Fibroblast of villous mesenchyme (primary cell): Measurements from ENCODE around the gene LCORL. TPM values are rescaled to one million over a fixed set of nuclear protein-coding genes. Genes with fewer than 3 reads are reported as not detected.

ENCODE experiments used
- DNase-seq: peaks from one replicate; pipeline ENCODE4 v3.0.0-alpha.2; 2010; ENCODE audit warnings: low read depth
- H3K4me3 ChIP-seq: 2 replicates; pipeline ENCODE4 v1.5.1; 2011; ENCODE audit warnings: low read depth, mild to moderate bottlenecking, low read length
- total RNA-seq: library from RNA; depleted of rRNA; stranded (reverse); fragments of >200 nt; gene quantifications from 2 replicates; pipeline ENCODE4 v1.2.3, GENCODE V29; 2012
- TF ChIP-seq, protein P1 (sequence below): IDR thresholded peaks from 2 replicates; pipeline ENCODE4 v1.5.1; 2012; ENCODE audit warnings: low read depth, mild to moderate bottlenecking, low read length; ENCODE audit not compliant: insufficient read depth

The LCORL gene
- total RNA-seq, 1 donor, result 19.4 TPM

DNA sequence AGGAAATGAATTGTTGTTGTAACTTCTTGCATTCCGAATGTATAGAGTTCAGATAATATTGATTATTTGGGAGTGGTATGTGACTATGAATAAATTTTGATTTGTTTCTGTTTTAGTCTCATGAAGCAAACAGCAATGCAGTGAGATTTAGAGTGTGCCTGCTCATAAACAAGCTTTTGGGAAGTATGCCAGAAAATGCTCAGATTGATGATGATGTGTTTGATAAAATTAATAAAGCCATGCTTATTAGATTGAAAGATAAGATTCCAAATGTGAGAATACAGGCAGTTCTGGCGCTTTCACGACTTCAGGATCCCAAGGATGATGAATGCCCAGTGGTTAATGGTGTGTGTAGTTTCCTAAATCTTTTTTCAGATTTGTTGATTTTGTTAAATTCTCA is 208.8 kb downstream of the LCORL start:
- TF ChIP-seq, protein P1, sequence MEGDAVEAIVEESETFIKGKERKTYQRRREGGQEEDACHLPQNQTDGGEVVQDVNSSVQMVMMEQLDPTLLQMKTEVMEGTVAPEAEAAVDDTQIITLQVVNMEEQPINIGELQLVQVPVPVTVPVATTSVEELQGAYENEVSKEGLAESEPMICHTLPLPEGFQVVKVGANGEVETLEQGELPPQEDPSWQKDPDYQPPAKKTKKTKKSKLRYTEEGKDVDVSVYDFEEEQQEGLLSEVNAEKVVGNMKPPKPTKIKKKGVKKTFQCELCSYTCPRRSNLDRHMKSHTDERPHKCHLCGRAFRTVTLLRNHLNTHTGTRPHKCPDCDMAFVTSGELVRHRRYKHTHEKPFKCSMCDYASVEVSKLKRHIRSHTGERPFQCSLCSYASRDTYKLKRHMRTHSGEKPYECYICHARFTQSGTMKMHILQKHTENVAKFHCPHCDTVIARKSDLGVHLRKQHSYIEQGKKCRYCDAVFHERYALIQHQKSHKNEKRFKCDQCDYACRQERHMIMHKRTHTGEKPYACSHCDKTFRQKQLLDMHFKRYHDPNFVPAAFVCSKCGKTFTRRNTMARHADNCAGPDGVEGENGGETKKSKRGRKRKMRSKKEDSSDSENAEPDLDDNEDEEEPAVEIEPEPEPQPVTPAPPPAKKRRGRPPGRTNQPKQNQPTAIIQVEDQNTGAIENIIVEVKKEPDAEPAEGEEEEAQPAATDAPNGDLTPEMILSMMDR, result no peak
- no peak for DNase-seq
- H3K4me3 ChIP-seq, result peak overlapping the region; percentile 89

DNA sequence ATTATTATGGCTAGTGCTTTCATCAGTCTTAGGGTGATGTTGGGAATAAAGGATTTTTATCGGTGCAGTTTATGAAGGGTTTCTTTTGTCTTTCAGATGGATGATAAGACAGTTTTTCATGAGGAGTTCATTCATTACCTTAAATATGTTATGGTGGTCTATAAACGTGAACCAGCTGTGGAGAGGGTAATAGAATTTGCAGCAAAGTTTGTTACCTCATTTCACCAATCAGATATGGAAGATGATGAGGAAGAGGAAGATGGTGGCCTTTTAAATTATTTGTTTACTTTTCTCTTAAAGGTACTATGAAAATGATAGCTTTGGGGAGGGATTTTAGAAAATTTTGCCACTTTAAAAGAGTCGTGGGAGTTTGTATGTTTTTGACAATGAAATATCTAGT is 209.4 kb downstream of the LCORL start:
- DNase-seq, result no peak
- TF ChIP-seq, protein P1, result no peak
- H3K4me3 ChIP-seq, result peak overlapping the region; percentile 89

DNA sequence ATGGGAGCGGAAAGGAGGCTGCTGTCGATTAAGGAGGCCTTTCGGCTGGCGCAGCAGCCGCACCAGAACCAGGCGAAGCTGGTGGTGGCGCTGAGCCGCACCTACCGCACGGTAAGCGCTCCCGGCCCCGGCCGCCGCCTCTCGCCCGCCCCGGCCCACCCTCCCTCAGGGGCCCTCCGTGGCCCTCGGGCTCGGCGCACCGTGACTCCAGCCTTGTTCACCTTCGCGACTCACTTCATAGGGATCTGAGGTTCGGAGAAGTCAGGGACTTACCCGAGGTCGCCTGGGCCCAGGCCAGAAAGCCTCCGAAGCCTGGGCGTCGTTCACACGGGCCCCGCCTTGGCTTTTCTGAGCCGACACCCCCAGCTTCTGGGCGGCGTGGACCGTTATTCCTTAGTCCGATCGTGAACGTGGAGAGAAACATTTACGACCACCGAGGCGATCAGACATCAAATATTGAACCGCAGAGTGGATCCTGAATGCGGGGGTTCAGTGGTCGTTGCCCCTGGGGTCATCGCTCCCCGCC is 210.4 kb downstream of the LCORL start:
- DNase-seq, result no peak
- peak overlapping the region; percentile 89 for H3K4me3 ChIP-seq
- TF ChIP-seq, protein P1, result no peak

DNA sequence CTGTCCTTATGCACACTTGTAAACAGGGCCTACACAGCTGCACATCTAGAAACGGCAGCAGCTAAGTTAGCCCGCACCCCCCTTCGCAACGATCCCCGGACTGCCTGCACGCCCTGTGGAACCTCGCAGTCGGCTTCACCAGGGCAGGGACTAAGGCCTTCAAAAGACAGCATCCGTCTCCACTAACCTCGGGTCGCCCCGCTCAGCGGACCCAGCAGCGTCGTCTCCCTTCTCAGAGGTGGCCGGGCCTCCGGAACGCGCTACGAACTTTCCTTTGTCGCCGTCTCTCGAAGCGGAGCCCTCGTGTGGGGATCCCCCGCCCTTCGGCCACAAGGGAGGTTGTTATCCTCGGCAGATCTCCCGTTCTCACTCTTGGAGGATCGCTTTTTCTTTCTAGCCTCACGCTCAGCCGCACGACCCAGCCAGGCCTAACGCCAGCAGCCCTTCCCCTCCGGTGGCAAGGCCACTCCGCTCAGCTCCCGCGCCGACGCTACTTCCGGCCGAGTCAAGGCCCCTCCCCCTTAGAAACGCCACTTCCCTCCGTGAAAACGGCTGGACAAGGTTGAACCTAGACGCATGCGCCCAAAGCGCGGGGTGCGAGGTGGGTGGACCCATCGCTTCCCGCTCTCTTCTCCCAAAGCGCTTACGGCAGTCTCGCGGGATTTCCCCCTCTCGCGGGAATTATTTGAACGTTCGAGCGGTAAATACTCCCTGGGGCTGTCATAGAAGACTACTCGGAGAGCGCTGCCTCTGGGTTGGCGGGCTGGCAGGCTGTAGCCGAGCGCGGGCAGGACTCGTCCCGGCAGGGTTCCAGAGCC is 211.1 kb downstream of the LCORL start, which contains the start of the genes DCAF16 and NCAPG:
DCAF16 (minus strand) TSS at position 498 of the 818 bp plus-strand sequence. CDS start 6,616 bp downstream, outside the sequence.
NCAPG (plus strand) TSS at position 720 of the 818 bp plus-strand sequence. CDS start 99 bp downstream, outside the sequence.
- H3K4me3 ChIP-seq, result peak within 1 kb of the TSS; percentile 89
- DNase-seq, result peak; percentile 100
- TF ChIP-seq, protein P1, result no peak

DNA sequence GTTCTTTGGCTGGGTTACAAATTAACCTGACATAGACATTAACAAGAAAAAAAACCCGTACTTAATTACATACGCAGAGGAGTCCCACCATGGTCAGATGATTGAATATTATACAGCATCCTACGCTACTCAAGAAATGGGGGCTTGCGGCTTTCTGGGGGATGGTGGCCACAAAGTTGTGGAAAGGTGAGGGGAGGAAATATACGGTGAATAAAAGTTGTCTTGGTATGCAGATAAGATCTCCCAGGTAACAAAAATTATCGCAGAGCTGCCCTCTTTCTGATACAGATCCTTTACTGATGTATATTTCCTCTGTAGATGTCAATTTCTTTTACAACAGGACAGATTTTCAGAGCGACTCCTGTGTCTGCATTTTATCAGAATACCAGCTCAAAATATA is 211.9 kb downstream of the LCORL start:
- TF ChIP-seq, protein P1, result no peak
- H3K4me3 ChIP-seq, result peak overlapping the region; percentile 89
- DNase-seq, result no peak

DNA sequence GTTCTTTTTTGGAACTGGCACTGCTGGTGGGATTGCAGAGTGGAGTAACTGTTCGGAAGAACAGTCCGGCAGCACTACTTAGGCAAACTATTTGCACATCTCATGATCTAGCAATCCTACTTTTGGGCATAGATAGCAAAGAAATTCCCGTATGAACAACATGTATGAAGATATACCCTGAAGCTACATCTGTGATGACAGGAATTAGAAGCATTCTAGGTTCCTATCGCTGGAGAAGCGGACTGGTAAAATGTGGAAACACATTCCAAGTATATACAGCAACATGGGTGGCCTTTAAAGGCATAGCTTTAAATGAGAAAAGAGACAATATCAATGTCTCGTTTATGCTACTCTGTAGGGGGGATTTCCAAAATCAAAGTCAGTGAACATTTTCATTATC is 214.1 kb downstream of the LCORL start:
- peak; percentile 35 for DNase-seq
- peak overlapping the region; percentile 46 for H3K4me3 ChIP-seq
- TF ChIP-seq, protein P1, result no peak
